Measurements from ENCODE around the gene TMEM11.

- TF ChIP-seq GATA2 (IDR thresholded peaks at IDR 0.05; ENCODE audit: low read depth, low read length) = no peak
- no peak for TF ChIP-seq GATA3 (IDR thresholded peaks at IDR 0.05; ENCODE audit: low read depth, low read length)
These were observed 49.7 kb downstream of the TMEM11 start for GRCh38 chr17:21164216-21164615.

Data from SH-SY5Y (cell line).